ENCODE data around the gene GTPBP2. TPM values are rescaled to one million over a fixed set of nuclear protein-coding genes. Genes with fewer than 3 reads are reported as not detected.

The GTPBP2 gene
- total and polyA plus RNA-seq, 2 donors (not counting 1 experiment from before 2014, with no cell fraction given), result 80.8 to 103 TPM

DNA sequence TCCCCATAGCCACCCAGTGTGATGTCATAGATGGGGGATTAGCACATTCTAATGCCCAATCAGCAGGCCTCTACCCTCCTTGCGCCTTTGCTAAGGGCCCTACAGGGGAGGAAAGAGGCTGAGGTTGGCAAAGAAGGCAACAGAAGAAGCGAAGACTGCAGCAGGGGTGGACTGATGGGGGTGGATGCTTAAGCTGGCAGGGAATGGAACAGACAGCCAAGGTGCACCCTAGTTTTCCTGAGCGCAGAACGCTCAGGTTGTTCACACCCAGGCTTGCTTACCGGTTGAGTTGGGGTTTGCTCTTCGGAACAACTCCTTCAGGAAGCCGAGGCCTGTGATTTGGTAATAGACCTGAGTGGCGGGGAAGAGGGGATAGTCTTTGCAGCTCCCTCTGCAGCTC lies 45.9 kb upstream of the GTPBP2 start:
- Mint-ChIP-seq H3K27me3 (no peaks in the 10 kb centered on the region), H3K27ac (no peak overlapping the region), H3K4me1 (no peaks in the 10 kb centered on the region), H3K4me3 (no peak overlapping the region), H3K9me3 (ENCODE audit: insufficient read depth) (no peaks in the 10 kb centered on the region)
- no peak overlapping the region for H3K27ac ChIP-seq (ENCODE audit: low read length in 2 of 2)
- H3K79me2 ChIP-seq (ENCODE audit: control insufficient read depth, insufficient read depth, low read length), result peaks cover 9% of the 10 kb centered on the region
- H3K4me1 ChIP-seq (ENCODE audit: control insufficient read depth in 2 of 2, insufficient read depth in 2 of 2, low read length in 2 of 2), result no peaks in the 10 kb centered on the region
- peaks cover 38% of the 10 kb centered on the region for H4K20me1 ChIP-seq (ENCODE audit: control insufficient read depth, insufficient read depth, low read length, poor library complexity, severe bottlenecking)
- H3K4me2 ChIP-seq (replicated peaks; ENCODE audit: low read depth, low read length, poor library complexity, severe bottlenecking), result no peak overlapping the region
- H2AFZ ChIP-seq (ENCODE audit: insufficient read depth, low read depth, low read length, poor library complexity, severe bottlenecking), result no peak overlapping the region
- TF ChIP-seq, protein P1, sequence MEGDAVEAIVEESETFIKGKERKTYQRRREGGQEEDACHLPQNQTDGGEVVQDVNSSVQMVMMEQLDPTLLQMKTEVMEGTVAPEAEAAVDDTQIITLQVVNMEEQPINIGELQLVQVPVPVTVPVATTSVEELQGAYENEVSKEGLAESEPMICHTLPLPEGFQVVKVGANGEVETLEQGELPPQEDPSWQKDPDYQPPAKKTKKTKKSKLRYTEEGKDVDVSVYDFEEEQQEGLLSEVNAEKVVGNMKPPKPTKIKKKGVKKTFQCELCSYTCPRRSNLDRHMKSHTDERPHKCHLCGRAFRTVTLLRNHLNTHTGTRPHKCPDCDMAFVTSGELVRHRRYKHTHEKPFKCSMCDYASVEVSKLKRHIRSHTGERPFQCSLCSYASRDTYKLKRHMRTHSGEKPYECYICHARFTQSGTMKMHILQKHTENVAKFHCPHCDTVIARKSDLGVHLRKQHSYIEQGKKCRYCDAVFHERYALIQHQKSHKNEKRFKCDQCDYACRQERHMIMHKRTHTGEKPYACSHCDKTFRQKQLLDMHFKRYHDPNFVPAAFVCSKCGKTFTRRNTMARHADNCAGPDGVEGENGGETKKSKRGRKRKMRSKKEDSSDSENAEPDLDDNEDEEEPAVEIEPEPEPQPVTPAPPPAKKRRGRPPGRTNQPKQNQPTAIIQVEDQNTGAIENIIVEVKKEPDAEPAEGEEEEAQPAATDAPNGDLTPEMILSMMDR (IDR thresholded peaks at IDR 0.05), result no peak
- no peak for TF ChIP-seq EZH2 (IDR thresholded peaks at IDR 0.05; ENCODE audit: borderline replicate concordance, insufficient read depth, low read depth, low read length, poor library complexity, severe bottlenecking)
- CTCF ChIA-PET, result no interaction called here
- no peak overlapping the region for H3K4me3 ChIP-seq (ENCODE audit: control extremely low read depth in 1 of 5, extremely low read depth in 1 of 5, insufficient read depth in 1 of 5, low read depth in 2 of 5, low read length in 4 of 5)
- H3K27me3 ChIP-seq (replicated peaks in 1 of 4; ENCODE audit: control extremely low read depth in 1 of 4, control insufficient read depth in 3 of 4, insufficient read depth in 4 of 4, low read length in 3 of 4), result no peaks in the 10 kb centered on the region
- 98% methylated on average over 7 of the region's 8 CpGs for WGBS (ENCODE audit: insufficient coverage)
- H3K36me3 ChIP-seq (replicated peaks in 1 of 2; ENCODE audit: control extremely low read depth in 1 of 2, control insufficient read depth in 1 of 2, extremely low read depth in 1 of 2, insufficient read depth in 2 of 2, low read length in 1 of 2), result peaks cover 16 to 81% of the 10 kb centered on the region in 2 experiments
- POLR2A ChIA-PET, result no interaction called here
- no peaks in the 10 kb centered on the region for H3K9me3 ChIP-seq (ENCODE audit: control extremely low read depth in 1 of 3, control insufficient read depth in 2 of 3, insufficient read depth in 1 of 3, low read length in 2 of 3)
- intact Hi-C loops (cut with micrococcal nuclease), result no loop called here
- no peak for DNase-seq
- ATAC-seq (ENCODE audit: low read depth), result no peak
- H3K9ac ChIP-seq (ENCODE audit: low read length), result no peak overlapping the region

DNA sequence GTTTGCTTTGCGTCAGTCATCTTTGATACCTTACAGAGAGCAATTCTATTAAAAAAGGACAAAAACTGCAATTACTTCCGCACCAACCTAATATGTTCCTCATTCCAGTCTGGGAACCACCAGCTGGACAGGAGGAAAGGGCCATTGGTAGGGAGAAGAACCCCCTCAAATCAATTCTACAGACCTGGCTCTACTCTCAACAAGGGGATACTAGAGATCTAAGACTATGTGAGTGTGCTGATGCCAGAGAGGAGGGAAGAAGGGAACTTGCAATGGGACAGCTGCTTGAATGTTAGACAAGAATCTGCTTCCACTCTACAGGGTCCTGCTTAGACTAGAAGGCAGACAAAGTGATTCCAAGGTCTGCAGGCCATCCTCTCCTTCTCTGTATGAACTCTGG lies 45.2 kb upstream of the GTPBP2 start:
- POLR2A ChIA-PET, result no interaction called here

More for the DNA sequence above, 45.2 kb upstream of the GTPBP2 start:
- WGBS (ENCODE audit: insufficient coverage), result no CpG with 5 or more reads among the region's 2 CpGs
- Histone ChIP-seq H3K4me1 (ENCODE audit: control insufficient read depth in 2 of 2, insufficient read depth in 2 of 2, low read length in 2 of 2) (no peaks in the 10 kb centered on the region), H3K36me3 (replicated peaks in 1 of 2; ENCODE audit: control extremely low read depth in 1 of 2, control insufficient read depth in 1 of 2, extremely low read depth in 1 of 2, insufficient read depth in 2 of 2, low read length in 1 of 2) (peaks cover 13 to 76% of the 10 kb centered on the region in 2 experiments), H3K4me3 (ENCODE audit: control extremely low read depth in 1 of 5, extremely low read depth in 1 of 5, insufficient read depth in 1 of 5, low read depth in 2 of 5, low read length in 4 of 5) (no peak overlapping the region), H3K79me2 (ENCODE audit: control insufficient read depth, insufficient read depth, low read length) (peaks cover 7% of the 10 kb centered on the region), H3K4me2 (replicated peaks; ENCODE audit: low read depth, low read length, poor library complexity, severe bottlenecking) (no peak overlapping the region), H3K9ac (ENCODE audit: low read length) (no peak overlapping the region), H4K20me1 (ENCODE audit: control insufficient read depth, insufficient read depth, low read length, poor library complexity, severe bottlenecking) (peaks cover 32% of the 10 kb centered on the region), H2AFZ (ENCODE audit: insufficient read depth, low read depth, low read length, poor library complexity, severe bottlenecking) (no peak overlapping the region), H3K27ac (ENCODE audit: low read length in 2 of 2) (no peak overlapping the region), H3K9me3 (ENCODE audit: control extremely low read depth in 1 of 3, control insufficient read depth in 2 of 3, insufficient read depth in 1 of 3, low read length in 2 of 3) (no peaks in the 10 kb centered on the region), H3K27me3 (replicated peaks in 1 of 4; ENCODE audit: control extremely low read depth in 1 of 4, control insufficient read depth in 3 of 4, insufficient read depth in 4 of 4, low read length in 3 of 4) (no peaks in the 10 kb centered on the region)
- Mint-ChIP-seq H3K27me3 (no peaks in the 10 kb centered on the region), H3K27ac (no peak overlapping the region), H3K9me3 (ENCODE audit: insufficient read depth) (no peaks in the 10 kb centered on the region), H3K4me3 (no peak overlapping the region), H3K4me1 (no peaks in the 10 kb centered on the region)
- DNase-seq (no peak), ATAC-seq (ENCODE audit: low read depth) (no peak)
- intact Hi-C loops (cut with micrococcal nuclease), result no loop called here
- CTCF ChIA-PET, result no interaction called here
- TF ChIP-seq EZH2 (IDR thresholded peaks at IDR 0.05; ENCODE audit: borderline replicate concordance, insufficient read depth, low read depth, low read length, poor library complexity, severe bottlenecking), result no peak
- TF ChIP-seq, protein P1 (IDR thresholded peaks at IDR 0.05), result no peak
